Fibroblast of mammary gland (primary cell): ENCODE data around the gene ELOVL7.
"Not testable (repeated sequence)": the region's sequence is repeated elsewhere in the genome, so short reads cannot be mapped to it uniquely, and the experiment has no call there.

Experiments
- DNase-seq: peaks from one replicate; pipeline ENCODE4 v3.0.0-alpha.2; 2010; ENCODE audit warnings: low read depth
- H3K4me3 ChIP-seq: 2 replicates; pipeline ENCODE4 v1.5.1; 2011; ENCODE audit warnings: low read depth, mild to moderate bottlenecking, low read length, moderate library complexity; ENCODE audit not compliant: control insufficient read depth
- CTCF ChIP-seq: conservative IDR thresholded peaks from 2 replicates; pipeline ENCODE4 v1.5.1; 2011; ENCODE audit warnings: low read depth, low read length, inconsistent platforms; ENCODE audit not compliant: control insufficient read depth, insufficient read depth

Gene ELOVL7

GRCh38 chr5:60727033-60727679 lies 116.9 kb downstream of the ELOVL7 start:
- no peak overlapping the region for H3K4me3 ChIP-seq
- peak; percentile 10 for DNase-seq
- TF ChIP-seq CTCF, result no peak

GRCh38 chr5:60724126-60724525 lies 119.9 kb downstream of the ELOVL7 start:
- no peak overlapping the region for H3K4me3 ChIP-seq
- no peak for DNase-seq
- TF ChIP-seq CTCF, result no peak

- TF ChIP-seq CTCF, result no peak
- H3K4me3 ChIP-seq, result no peak overlapping the region
- DNase-seq, result no peak
Observed at GRCh38 chr5:60722416-60722815, 121.7 kb downstream of the ELOVL7 start.

- no peak overlapping the region for H3K4me3 ChIP-seq
- no peak for DNase-seq
- no peak for TF ChIP-seq CTCF
Observed at GRCh38 chr5:60719329-60719728, 124.7 kb downstream of the ELOVL7 start.

GRCh38 chr5:60718166-60718892 lies 125.7 kb downstream of the ELOVL7 start:
- H3K4me3 ChIP-seq, result no peak overlapping the region
- DNase-seq, result no peak
- TF ChIP-seq CTCF, result no peak

GRCh38 chr5:60715201-60715928 lies 128.7 kb downstream of the ELOVL7 start:
- not testable (repeated sequence) for DNase-seq, H3K4me3 ChIP-seq

- DNase-seq, result no peak
Observed at GRCh38 chr5:60712950-60713349, 131.1 kb downstream of the ELOVL7 start.

GRCh38 chr5:60711892-60712291 lies 132.2 kb downstream of the ELOVL7 start:
- not testable (repeated sequence) for DNase-seq, H3K4me3 ChIP-seq

More at GRCh38 chr5:60712950-60713349, 131.1 kb downstream of the ELOVL7 start:
- no peak overlapping the region for H3K4me3 ChIP-seq
- TF ChIP-seq CTCF, result no peak
